ENCODE results near the gene MIOS.

GRCh38 chr7:7529328-7529727 lies 37.4 kb upstream of the MIOS start:
- TF ChIP-seq BHLHE40 (IDR thresholded peaks at IDR 0.05; ENCODE audit: borderline replicate concordance) (no peak), TARDBP (IDR thresholded peaks at IDR 0.05) (no peak), ZNF384 (IDR thresholded peaks at IDR 0.05) (no peak), ELF4 (IDR thresholded peaks at IDR 0.05) (no peak), FOXA1 (IDR thresholded peaks at IDR 0.05) (no peak), L3MBTL2 (conservative IDR thresholded peaks at IDR 0.05) (no peak), CTBP1 (IDR thresholded peaks at IDR 0.05; ENCODE audit: borderline replicate concordance) (no peak), HDGF (IDR thresholded peaks at IDR 0.05; ENCODE audit: borderline replicate concordance) (no peak), FOXM1 (IDR thresholded peaks at IDR 0.05; ENCODE audit: borderline replicate concordance) (no peak), SP1 (IDR thresholded peaks at IDR 0.05) (no peak)

Data from HEK293T (cell line).